CD4-positive, alpha-beta T cell (primary cell): ENCODE results near the gene RNF113B. TPM values are rescaled to one million over a fixed set of nuclear protein-coding genes. Genes with fewer than 3 reads are reported as not detected.

Source experiments
- ATAC-seq: fragments of 200-7000 bp; cut with Tn5 transposase; one replicate; pipeline ENCODE4 v1.10.0; 2022; ENCODE audit warnings: mild to moderate bottlenecking; ENCODE audit not compliant: poor library complexity
- CTCF ChIA-PET: fragments of 350-600 bp; sonication (Branson Sonifier 250); formaldehyde crosslinking; loops from one replicate; lab custom pipeline; 2021; ENCODE audit warnings: antibody characterized with exemption, inconsistent platforms; lab: Charles Lee
- POLR2A ChIA-PET: fragments of 350-600 bp; sonication (Branson Sonifier 250); formaldehyde crosslinking; loops from one replicate; lab custom pipeline; 2021; ENCODE audit warnings: antibody characterized with exemption, inconsistent platforms; lab: Charles Lee
- DNase-seq, 14 experiments: peaks; one replicate each; pipeline ENCODE4 v3.0.0-alpha.2; 2013 to 2020; ENCODE audit warnings: mixed read lengths in 2 of 14
- H3K27ac ChIP-seq, 2 donors: one replicate each; pipeline versions ENCODE4 v1.5.1 to v1.7.0; 2013; ENCODE audit warnings: low read length in 2 of 2, low read depth in 1 of 2, mild to moderate bottlenecking in 1 of 2
- H3K27me3 ChIP-seq, 2 experiments: 1 replicate in 1 of 2; 2 replicates in 1 of 2; pipeline versions ENCODE4 v1.6.1 to v1.7.0; 2013; ENCODE audit warnings: low read length in 2 of 2, control low read depth in 1 of 2, mild to moderate bottlenecking in 1 of 2, moderate library complexity in 1 of 2; ENCODE audit not compliant: insufficient read depth in 2 of 2, control insufficient read depth in 1 of 2
- H3K36me3 ChIP-seq: one replicate; pipeline ENCODE4 v1.6.1; 2013; ENCODE audit warnings: low read length, control low read depth; ENCODE audit not compliant: insufficient read depth
- H3K4me1 ChIP-seq: one replicate; pipeline ENCODE4 v1.6.1; 2013; ENCODE audit warnings: low read length, control low read depth; ENCODE audit not compliant: insufficient read depth
- H3K4me3 ChIP-seq: one replicate; pipeline ENCODE4 v1.5.1; 2013; ENCODE audit warnings: mild to moderate bottlenecking, low read length, moderate library complexity
- H3K9me3 ChIP-seq, 2 experiments: 1 replicate in 1 of 2; 2 replicates in 1 of 2; pipeline versions ENCODE4 v1.6.1 to v1.7.0; 2013; ENCODE audit warnings: low read length in 2 of 2, mild to moderate bottlenecking in 2 of 2, control low read depth in 1 of 2, moderate library complexity in 1 of 2; ENCODE audit not compliant: control insufficient read depth in 1 of 2, insufficient read depth in 1 of 2
- H3K27ac Mint-ChIP-seq: one replicate; pipeline ENCODE4 v1.8.0; 2020; ENCODE audit warnings: mixed read lengths
- H3K27me3 Mint-ChIP-seq: one replicate; pipeline ENCODE4 v1.8.0; 2021; ENCODE audit warnings: mixed read lengths
- H3K36me3 Mint-ChIP-seq: one replicate; pipeline ENCODE4 v1.8.0; 2021; ENCODE audit warnings: low read depth, mixed read lengths
- H3K4me1 Mint-ChIP-seq: one replicate; pipeline ENCODE4 v1.8.0; 2021; ENCODE audit warnings: low read depth, mixed read lengths
- H3K4me3 Mint-ChIP-seq: one replicate; pipeline ENCODE4 v1.8.0; 2020; ENCODE audit warnings: mild to moderate bottlenecking, mixed read lengths
- H3K9me3 Mint-ChIP-seq: one replicate; pipeline ENCODE4 v1.8.0; 2020; ENCODE audit warnings: mixed read lengths
- CTCF ChIP-seq: fragments of 200-600 bp; IDR thresholded peaks from one replicate; pipeline ENCODE4 v1.8.0; 2022; ENCODE audit warnings: antibody characterized with exemption, mild to moderate bottlenecking
- intact Hi-C, 2 experiments: fragments of 100-400 bp; cut with DNase I in 1 of 2; cut with micrococcal nuclease in 1 of 2; formaldehyde crosslinking; loops; one replicate each; pipeline versions ENCODE4 v1.15.1 to v1.9.0; 2023 to 2025; cut with DNase I, micrococcal nuclease
- total RNA-seq, 174 experiments: library from RNA in 2 of 174; stranded (reverse) in 2 of 174; gene quantifications; one replicate each; pipeline ENCODE4 v1.2.3 and lab custom pipeline; 2021 to 2026

RNF113B gene
- total RNA-seq, 2 experiments from 2014 or later, result not detected

GRCh38 chr13:98147521-98147920 is 29.5 kb downstream of the RNF113B start:
- Mint-ChIP-seq H3K36me3 (no peaks in the 10 kb centered on the region), H3K4me3 (no peak overlapping the region), H3K4me1 (no peaks in the 10 kb centered on the region), H3K27me3 (peaks cover 73% of the 10 kb centered on the region), H3K27ac (no peak overlapping the region), H3K9me3 (no peaks in the 10 kb centered on the region)
- DNase-seq (no peak), ATAC-seq (no peak)
- ChIA-PET CTCF (no interaction called here), POLR2A (no interaction called here)
- H3K27me3 ChIP-seq, result peaks cover 11 to 33% of the 10 kb centered on the region in 2 experiments
- peaks cover 2% of the 10 kb centered on the region for H3K4me1 ChIP-seq
- H3K27ac ChIP-seq, result no peak overlapping the region
- no peak for TF ChIP-seq CTCF
- peaks cover 0 to 4% of the 10 kb centered on the region in 2 experiments for H3K9me3 ChIP-seq
- no peak overlapping the region for H3K4me3 ChIP-seq
- no peaks in the 10 kb centered on the region for H3K36me3 ChIP-seq
- intact Hi-C loops, result no loop called here

GRCh38 chr13:98144801-98145350 is 32.2 kb downstream of the RNF113B start:
- no peak for TF ChIP-seq CTCF
- peaks cover 69% of the 10 kb centered on the region for H3K27me3 Mint-ChIP-seq
- CTCF ChIA-PET, result no interaction called here

GRCh38 chr13:98144027-98144741 is 32.9 kb downstream of the RNF113B start:
- Mint-ChIP-seq H3K27ac (no peak overlapping the region), H3K27me3 (peaks cover 73% of the 10 kb centered on the region), H3K4me1 (no peaks in the 10 kb centered on the region), H3K36me3 (no peaks in the 10 kb centered on the region), H3K4me3 (peak overlapping the region; percentile 63), H3K9me3 (no peaks in the 10 kb centered on the region)
- H3K4me3 ChIP-seq, result no peak overlapping the region
- peaks cover 27 to 41% of the 10 kb centered on the region in 2 experiments for H3K27me3 ChIP-seq
- H3K4me1 ChIP-seq, result peaks cover 8% of the 10 kb centered on the region
- ChIA-PET POLR2A (no interaction called here), CTCF (no interaction called here)
- no peaks in the 10 kb centered on the region for H3K36me3 ChIP-seq
- ATAC-seq, result no peak
- no peak for DNase-seq
- H3K27ac ChIP-seq, result no peak overlapping the region
- intact Hi-C loops, result no loop called here
- TF ChIP-seq CTCF, result no peak
- peaks cover 0 to 9% of the 10 kb centered on the region in 2 experiments for H3K9me3 ChIP-seq

More at GRCh38 chr13:98144801-98145350, 32.2 kb downstream of the RNF113B start:
- Mint-ChIP-seq H3K4me1 (no peaks in the 10 kb centered on the region), H3K4me3 (peak overlapping the region; percentile 49), H3K9me3 (no peaks in the 10 kb centered on the region), H3K27ac (no peak overlapping the region), H3K36me3 (no peaks in the 10 kb centered on the region)
- H3K36me3 ChIP-seq, result no peaks in the 10 kb centered on the region
- peaks cover 8% of the 10 kb centered on the region for H3K4me1 ChIP-seq
- POLR2A ChIA-PET, result no interaction called here
- DNase-seq, result no peak
- peaks cover 0 to 9% of the 10 kb centered on the region in 2 experiments for H3K9me3 ChIP-seq
- peaks cover 27 to 41% of the 10 kb centered on the region in 2 experiments for H3K27me3 ChIP-seq
- H3K4me3 ChIP-seq, result no peak overlapping the region
- H3K27ac ChIP-seq, result no peak overlapping the region
- ATAC-seq, result no peak
- intact Hi-C loops, result no loop called here
